GM23338 (cell line): ENCODE measurements around the gene RIN3. TPM values are rescaled to one million over a fixed set of nuclear protein-coding genes. Genes with fewer than 3 reads are reported as not detected.

Experiments used
- ATAC-seq: fragments of 200-7000 bp; cut with Tn5 transposase; 3 replicates; pipeline ENCODE4 v1.9.1; 2020
- DNase-seq: peaks from one replicate; pipeline ENCODE4 v3.0.0-alpha.2; 2015; ENCODE audit warnings: low spot score
- H2AFZ ChIP-seq: fragments of 200-600 bp; sonication (generic); 2 replicates; pipeline ENCODE4 v1.8.0; 2016; ENCODE audit warnings: antibody characterized with exemption, mild to moderate bottlenecking, moderate library complexity
- H3F3A ChIP-seq: fragments of 200-600 bp; sonication (generic); replicated peaks from 2 replicates; pipeline ENCODE4 v1.8.0; 2017; ENCODE audit warnings: antibody characterized with exemption, mixed run types, low read depth
- H3K27ac ChIP-seq: fragments of 200-600 bp; sonication (generic); 2 replicates; pipeline ENCODE4 v1.6.1; 2016; ENCODE audit warnings: low read depth
- H3K27me3 ChIP-seq: fragments of 200-600 bp; sonication (generic); 2 replicates; pipeline ENCODE4 v1.8.0; 2016; ENCODE audit warnings: mild to moderate bottlenecking, mixed run types, moderate library complexity; ENCODE audit not compliant: insufficient read depth
- H3K36me3 ChIP-seq: fragments of 200-600 bp; sonication (generic); 2 replicates; pipeline ENCODE4 v1.8.0; 2016; ENCODE audit warnings: mild to moderate bottlenecking; ENCODE audit not compliant: insufficient read depth
- H3K4me1 ChIP-seq: fragments of 200-600 bp; sonication (generic); 2 replicates; pipeline ENCODE4 v1.8.0; 2016; ENCODE audit warnings: mild to moderate bottlenecking, moderate library complexity; ENCODE audit not compliant: insufficient read depth
- H3K4me2 ChIP-seq: fragments of 200-600 bp; sonication (generic); 2 replicates; pipeline ENCODE4 v1.7.1; 2017; ENCODE audit warnings: mixed run types
- H3K4me3 ChIP-seq: fragments of 200-600 bp; sonication (generic); 2 replicates; pipeline ENCODE4 v1.6.1; 2016; ENCODE audit warnings: mixed run types
- H3K79me2 ChIP-seq: fragments of 200-600 bp; sonication (generic); replicated peaks from 2 replicates; pipeline ENCODE4 v1.8.0; 2017; ENCODE audit warnings: mild to moderate bottlenecking; ENCODE audit not compliant: insufficient read depth
- H3K9me2 ChIP-seq: fragments of 200-600 bp; sonication (generic); 2 replicates; pipeline ENCODE4 v1.8.0; 2017; ENCODE audit not compliant: insufficient read depth
- H4K20me1 ChIP-seq: fragments of 200-600 bp; sonication (generic); replicated peaks from 2 replicates; pipeline ENCODE4 v1.8.0; 2017; ENCODE audit warnings: mild to moderate bottlenecking; ENCODE audit not compliant: insufficient read depth
- H3K27ac Mint-ChIP-seq: 2 replicates; pipeline ENCODE4 v1.8.0; 2020; ENCODE audit warnings: inconsistent platforms, mild to moderate bottlenecking, moderate library complexity, mixed read lengths
- H3K27me3 Mint-ChIP-seq: 3 replicates; pipeline ENCODE4 v1.8.0; 2022; ENCODE audit warnings: low read depth, mild to moderate bottlenecking, moderate library complexity, mixed read lengths, inconsistent platforms; ENCODE audit not compliant: insufficient read depth, poor library complexity
- H3K36me3 Mint-ChIP-seq: 3 replicates; pipeline ENCODE4 v1.8.0; 2021; ENCODE audit warnings: low read depth, mild to moderate bottlenecking, inconsistent platforms, moderate library complexity, mixed read lengths
- H3K4me1 Mint-ChIP-seq: 3 replicates; pipeline ENCODE4 v1.8.0; 2020; ENCODE audit warnings: mild to moderate bottlenecking, inconsistent platforms, mixed read lengths
- H3K4me3 Mint-ChIP-seq: 3 replicates; pipeline ENCODE4 v1.8.0; 2021; ENCODE audit warnings: moderate library complexity, mild to moderate bottlenecking, inconsistent platforms, mixed read lengths
- H3K9me3 Mint-ChIP-seq: 3 replicates; pipeline ENCODE4 v1.8.0; 2020; ENCODE audit warnings: moderate library complexity, mild to moderate bottlenecking, inconsistent platforms, mixed read lengths
- CREB1 ChIP-seq: fragments of 250-450 bp; sonication (Bioruptor Pico); IDR thresholded peaks from 2 replicates; pipeline ENCODE4 v1.5.0; 2020; ENCODE audit warnings: low read depth, mild to moderate bottlenecking, moderate library complexity
- JUNB ChIP-seq: IDR thresholded peaks from one replicate; pipeline ENCODE4 v1.6.1; 2016; ENCODE audit warnings: antibody characterized with exemption; ENCODE audit not compliant: unreplicated experiment
- NANOG ChIP-seq: IDR thresholded peaks from 2 replicates; pipeline ENCODE4 v1.6.1; 2016; ENCODE audit warnings: antibody characterized with exemption, borderline replicate concordance
- ZNF114 ChIP-seq: fragments of 250-450 bp; sonication (Bioruptor Pico); IDR thresholded peaks from 2 replicates; pipeline ENCODE4 v1.5.0; 2020; ENCODE audit warnings: mild to moderate bottlenecking, moderate library complexity
- ZNF331 ChIP-seq: fragments of 250-450 bp; sonication (Bioruptor Pico); IDR thresholded peaks from 2 replicates; pipeline ENCODE4 v1.5.0; 2020; ENCODE audit warnings: low read depth, mild to moderate bottlenecking, moderate library complexity
- polyA plus RNA-seq: library from polyadenylated mRNA; unstranded; fragments of >200 nt; fragmentation: Nextera tagmentation; extraction: Ambion mirVana; gene quantifications from 2 replicates; pipeline ENCODE4 v1.2.1, GENCODE V29; 2016
- total RNA-seq: library from RNA; depleted of rRNA; stranded (reverse); fragments of >200 nt; shearing (Covaris generic); gene quantifications from 2 replicates; pipeline ENCODE4 v1.2.3, GENCODE V29; 2014
- TF ChIP-seq, protein P1 (sequence below): fragments of 250-450 bp; sonication (Bioruptor Pico); IDR thresholded peaks from 2 replicates; pipeline ENCODE4 v1.5.0; 2020; ENCODE audit warnings: mild to moderate bottlenecking, moderate library complexity
- TF ChIP-seq, protein P2 (sequence below): IDR thresholded peaks from one replicate; pipeline ENCODE4 v1.6.1; 2018; ENCODE audit warnings: antibody characterized with exemption; ENCODE audit not compliant: unreplicated experiment

RIN3 gene
- total and polyA plus RNA-seq, 2 experiments from 2014 or later, result 0.97 to 1.5 TPM

DNA sequence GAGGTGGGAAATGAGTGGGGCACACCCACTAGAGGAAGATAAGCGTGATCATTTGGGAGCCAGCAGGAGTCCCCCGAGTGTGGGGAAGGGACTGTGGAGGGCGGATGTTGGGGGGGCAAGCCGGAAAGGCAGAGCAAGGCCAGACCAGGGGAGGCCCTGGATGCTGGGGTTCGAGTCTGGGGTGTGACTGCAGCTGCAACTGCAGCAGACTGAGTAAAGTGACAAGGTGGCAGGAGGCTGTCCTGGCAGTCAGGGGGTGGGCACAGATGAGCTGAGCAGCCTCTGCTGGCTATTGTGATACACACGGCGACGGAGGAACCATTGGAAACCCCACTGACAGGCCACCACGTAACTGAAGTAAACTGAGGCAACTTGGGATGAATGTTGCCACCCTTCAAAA is 124.7 kb downstream of the RIN3 start:
- DNase-seq, result no peak
- Histone ChIP-seq H3K79me2 (no peaks in the 10 kb centered on the region), H3K36me3 (no peaks in the 10 kb centered on the region), H3K4me1 (no peaks in the 10 kb centered on the region), H2AFZ (no peak overlapping the region), H3K27ac (no peak overlapping the region), H3K9me2 (no peaks in the 10 kb centered on the region), H3K27me3 (no peaks in the 10 kb centered on the region), H3K4me2 (no peak overlapping the region), H3F3A (no peaks in the 10 kb centered on the region), H4K20me1 (no peaks in the 10 kb centered on the region), H3K4me3 (no peak overlapping the region)
- Mint-ChIP-seq H3K36me3 (no peaks in the 10 kb centered on the region), H3K27ac (no peak overlapping the region; the same call in 1 of the 2 replicates), H3K4me3 (no peak overlapping the region), H3K9me3 (no peaks in the 10 kb centered on the region), H3K4me1 (no peaks in the 10 kb centered on the region), H3K27me3 (peaks cover 1% of the 10 kb centered on the region)
- no peak for ATAC-seq
- TF ChIP-seq JUNB (no peak), NANOG (no peak), ZNF114 (CRISPR knock-in tag) (no peak), ZNF331 (no peak), CREB1 (CRISPR knock-in tag) (no peak)
- TF ChIP-seq, protein P1, sequence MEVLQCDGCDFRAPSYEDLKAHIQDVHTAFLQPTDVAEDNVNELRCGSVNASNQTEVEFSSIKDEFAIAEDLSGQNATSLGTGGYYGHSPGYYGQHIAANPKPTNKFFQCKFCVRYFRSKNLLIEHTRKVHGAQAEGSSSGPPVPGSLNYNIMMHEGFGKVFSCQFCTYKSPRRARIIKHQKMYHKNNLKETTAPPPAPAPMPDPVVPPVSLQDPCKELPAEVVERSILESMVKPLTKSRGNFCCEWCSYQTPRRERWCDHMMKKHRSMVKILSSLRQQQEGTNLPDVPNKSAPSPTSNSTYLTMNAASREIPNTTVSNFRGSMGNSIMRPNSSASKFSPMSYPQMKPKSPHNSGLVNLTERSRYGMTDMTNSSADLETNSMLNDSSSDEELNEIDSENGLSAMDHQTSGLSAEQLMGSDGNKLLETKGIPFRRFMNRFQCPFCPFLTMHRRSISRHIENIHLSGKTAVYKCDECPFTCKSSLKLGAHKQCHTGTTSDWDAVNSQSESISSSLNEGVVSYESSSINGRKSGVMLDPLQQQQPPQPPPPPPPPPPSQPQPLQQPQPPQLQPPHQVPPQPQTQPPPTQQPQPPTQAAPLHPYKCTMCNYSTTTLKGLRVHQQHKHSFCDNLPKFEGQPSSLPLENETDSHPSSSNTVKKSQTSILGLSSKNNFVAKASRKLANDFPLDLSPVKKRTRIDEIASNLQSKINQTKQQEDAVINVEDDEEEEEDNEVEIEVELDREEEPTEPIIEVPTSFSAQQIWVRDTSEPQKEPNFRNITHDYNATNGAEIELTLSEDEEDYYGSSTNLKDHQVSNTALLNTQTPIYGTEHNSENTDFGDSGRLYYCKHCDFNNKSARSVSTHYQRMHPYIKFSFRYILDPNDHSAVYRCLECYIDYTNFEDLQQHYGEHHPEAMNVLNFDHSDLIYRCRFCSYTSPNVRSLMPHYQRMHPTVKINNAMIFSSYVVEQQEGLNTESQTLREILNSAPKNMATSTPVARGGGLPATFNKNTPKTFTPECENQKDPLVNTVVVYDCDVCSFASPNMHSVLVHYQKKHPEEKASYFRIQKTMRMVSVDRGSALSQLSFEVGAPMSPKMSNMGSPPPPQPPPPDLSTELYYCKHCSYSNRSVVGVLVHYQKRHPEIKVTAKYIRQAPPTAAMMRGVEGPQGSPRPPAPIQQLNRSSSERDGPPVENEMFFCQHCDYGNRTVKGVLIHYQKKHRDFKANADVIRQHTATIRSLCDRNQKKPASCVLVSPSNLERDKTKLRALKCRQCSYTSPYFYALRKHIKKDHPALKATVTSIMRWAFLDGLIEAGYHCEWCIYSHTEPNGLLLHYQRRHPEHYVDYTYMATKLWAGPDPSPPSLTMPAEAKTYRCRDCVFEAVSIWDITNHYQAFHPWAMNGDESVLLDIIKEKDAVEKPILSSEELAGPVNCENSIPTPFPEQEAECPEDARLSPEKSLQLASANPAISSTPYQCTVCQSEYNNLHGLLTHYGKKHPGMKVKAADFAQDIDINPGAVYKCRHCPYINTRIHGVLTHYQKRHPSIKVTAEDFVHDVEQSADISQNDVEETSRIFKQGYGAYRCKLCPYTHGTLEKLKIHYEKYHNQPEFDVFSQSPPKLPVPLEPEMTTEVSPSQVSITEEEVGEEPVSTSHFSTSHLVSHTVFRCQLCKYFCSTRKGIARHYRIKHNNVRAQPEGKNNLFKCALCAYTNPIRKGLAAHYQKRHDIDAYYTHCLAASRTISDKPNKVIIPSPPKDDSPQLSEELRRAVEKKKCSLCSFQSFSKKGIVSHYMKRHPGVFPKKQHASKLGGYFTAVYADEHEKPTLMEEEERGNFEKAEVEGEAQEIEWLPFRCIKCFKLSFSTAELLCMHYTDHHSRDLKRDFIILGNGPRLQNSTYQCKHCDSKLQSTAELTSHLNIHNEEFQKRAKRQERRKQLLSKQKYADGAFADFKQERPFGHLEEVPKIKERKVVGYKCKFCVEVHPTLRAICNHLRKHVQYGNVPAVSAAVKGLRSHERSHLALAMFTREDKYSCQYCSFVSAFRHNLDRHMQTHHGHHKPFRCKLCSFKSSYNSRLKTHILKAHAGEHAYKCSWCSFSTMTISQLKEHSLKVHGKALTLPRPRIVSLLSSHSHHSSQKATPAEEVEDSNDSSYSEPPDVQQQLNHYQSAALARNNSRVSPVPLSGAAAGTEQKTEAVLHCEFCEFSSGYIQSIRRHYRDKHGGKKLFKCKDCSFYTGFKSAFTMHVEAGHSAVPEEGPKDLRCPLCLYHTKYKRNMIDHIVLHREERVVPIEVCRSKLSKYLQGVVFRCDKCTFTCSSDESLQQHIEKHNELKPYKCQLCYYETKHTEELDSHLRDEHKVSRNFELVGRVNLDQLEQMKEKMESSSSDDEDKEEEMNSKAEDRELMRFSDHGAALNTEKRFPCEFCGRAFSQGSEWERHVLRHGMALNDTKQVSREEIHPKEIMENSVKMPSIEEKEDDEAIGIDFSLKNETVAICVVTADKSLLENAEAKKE (CRISPR knock-in tag), result no peak
- TF ChIP-seq, protein P2, sequence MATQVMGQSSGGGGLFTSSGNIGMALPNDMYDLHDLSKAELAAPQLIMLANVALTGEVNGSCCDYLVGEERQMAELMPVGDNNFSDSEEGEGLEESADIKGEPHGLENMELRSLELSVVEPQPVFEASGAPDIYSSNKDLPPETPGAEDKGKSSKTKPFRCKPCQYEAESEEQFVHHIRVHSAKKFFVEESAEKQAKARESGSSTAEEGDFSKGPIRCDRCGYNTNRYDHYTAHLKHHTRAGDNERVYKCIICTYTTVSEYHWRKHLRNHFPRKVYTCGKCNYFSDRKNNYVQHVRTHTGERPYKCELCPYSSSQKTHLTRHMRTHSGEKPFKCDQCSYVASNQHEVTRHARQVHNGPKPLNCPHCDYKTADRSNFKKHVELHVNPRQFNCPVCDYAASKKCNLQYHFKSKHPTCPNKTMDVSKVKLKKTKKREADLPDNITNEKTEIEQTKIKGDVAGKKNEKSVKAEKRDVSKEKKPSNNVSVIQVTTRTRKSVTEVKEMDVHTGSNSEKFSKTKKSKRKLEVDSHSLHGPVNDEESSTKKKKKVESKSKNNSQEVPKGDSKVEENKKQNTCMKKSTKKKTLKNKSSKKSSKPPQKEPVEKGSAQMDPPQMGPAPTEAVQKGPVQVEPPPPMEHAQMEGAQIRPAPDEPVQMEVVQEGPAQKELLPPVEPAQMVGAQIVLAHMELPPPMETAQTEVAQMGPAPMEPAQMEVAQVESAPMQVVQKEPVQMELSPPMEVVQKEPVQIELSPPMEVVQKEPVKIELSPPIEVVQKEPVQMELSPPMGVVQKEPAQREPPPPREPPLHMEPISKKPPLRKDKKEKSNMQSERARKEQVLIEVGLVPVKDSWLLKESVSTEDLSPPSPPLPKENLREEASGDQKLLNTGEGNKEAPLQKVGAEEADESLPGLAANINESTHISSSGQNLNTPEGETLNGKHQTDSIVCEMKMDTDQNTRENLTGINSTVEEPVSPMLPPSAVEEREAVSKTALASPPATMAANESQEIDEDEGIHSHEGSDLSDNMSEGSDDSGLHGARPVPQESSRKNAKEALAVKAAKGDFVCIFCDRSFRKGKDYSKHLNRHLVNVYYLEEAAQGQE, result no peak
